Activated CD8-positive, alpha-beta T cell treated with anti-CD3 and anti-CD28 coated beads for 36 hours (primary cell): ENCODE results near the gene LELP1. TPM values are rescaled to one million over a fixed set of nuclear protein-coding genes. Genes with fewer than 3 reads are reported as not detected.
A peak's percentile ranks its signal among the peaks of the same experiment; 100 is the strongest.
"Not testable (repeated sequence)": the region's sequence is repeated elsewhere in the genome, so short reads cannot be mapped to it uniquely, and the experiment has no call there.

Experiments used
- ATAC-seq: fragments of 200-7000 bp; cut with Tn5 transposase; one replicate; pipeline ENCODE4 v1.10.0; 2021; ENCODE audit warnings: mild to moderate bottlenecking, moderate library complexity
- CTCF ChIA-PET: fragments of 350-600 bp; sonication (Branson Sonifier 250); formaldehyde crosslinking; loops from one replicate; lab custom pipeline; 2021; ENCODE audit warnings: antibody characterized with exemption; lab: Charles Lee
- POLR2A ChIA-PET: fragments of 350-600 bp; sonication (Branson Sonifier 250); formaldehyde crosslinking; loops from one replicate; lab custom pipeline; 2021; ENCODE audit warnings: antibody characterized with exemption; lab: Charles Lee
- DNase-seq: peaks from one replicate; pipeline ENCODE4 v3.0.0-alpha.2; 2020
- H3K27ac Mint-ChIP-seq: one replicate; pipeline ENCODE4 v1.8.0; 2021; ENCODE audit warnings: mild to moderate bottlenecking, mixed read lengths
- H3K27me3 Mint-ChIP-seq: one replicate; pipeline ENCODE4 v1.8.0; 2021; ENCODE audit warnings: mixed read lengths
- H3K36me3 Mint-ChIP-seq: one replicate; pipeline ENCODE4 v1.8.0; 2021; ENCODE audit warnings: low read depth, mixed read lengths
- H3K4me1 Mint-ChIP-seq: one replicate; pipeline ENCODE4 v1.8.0; 2021; ENCODE audit warnings: low read depth, mixed read lengths
- H3K4me3 Mint-ChIP-seq: one replicate; pipeline ENCODE4 v1.8.0; 2021; ENCODE audit warnings: mild to moderate bottlenecking, moderate library complexity, mixed read lengths
- H3K9me3 Mint-ChIP-seq: one replicate; pipeline ENCODE4 v1.8.0; 2021; ENCODE audit warnings: mixed read lengths
- intact Hi-C: fragments of 100-400 bp; cut with micrococcal nuclease; formaldehyde crosslinking; loops from one replicate; pipeline ENCODE4 v1.10.0; 2022
- total RNA-seq, 2 experiments: library from RNA; stranded (reverse); gene quantifications; one replicate each; pipeline ENCODE4 v1.2.3, GENCODE V29; 2021
- TF ChIP-seq, protein P1 (sequence below): fragments of 200-600 bp; IDR thresholded peaks from one replicate; pipeline ENCODE4 v1.8.0; 2022; ENCODE audit warnings: antibody characterized with exemption, mild to moderate bottlenecking

Gene LELP1
- total RNA-seq, 2 experiments from 2014 or later = not detected

DNA sequence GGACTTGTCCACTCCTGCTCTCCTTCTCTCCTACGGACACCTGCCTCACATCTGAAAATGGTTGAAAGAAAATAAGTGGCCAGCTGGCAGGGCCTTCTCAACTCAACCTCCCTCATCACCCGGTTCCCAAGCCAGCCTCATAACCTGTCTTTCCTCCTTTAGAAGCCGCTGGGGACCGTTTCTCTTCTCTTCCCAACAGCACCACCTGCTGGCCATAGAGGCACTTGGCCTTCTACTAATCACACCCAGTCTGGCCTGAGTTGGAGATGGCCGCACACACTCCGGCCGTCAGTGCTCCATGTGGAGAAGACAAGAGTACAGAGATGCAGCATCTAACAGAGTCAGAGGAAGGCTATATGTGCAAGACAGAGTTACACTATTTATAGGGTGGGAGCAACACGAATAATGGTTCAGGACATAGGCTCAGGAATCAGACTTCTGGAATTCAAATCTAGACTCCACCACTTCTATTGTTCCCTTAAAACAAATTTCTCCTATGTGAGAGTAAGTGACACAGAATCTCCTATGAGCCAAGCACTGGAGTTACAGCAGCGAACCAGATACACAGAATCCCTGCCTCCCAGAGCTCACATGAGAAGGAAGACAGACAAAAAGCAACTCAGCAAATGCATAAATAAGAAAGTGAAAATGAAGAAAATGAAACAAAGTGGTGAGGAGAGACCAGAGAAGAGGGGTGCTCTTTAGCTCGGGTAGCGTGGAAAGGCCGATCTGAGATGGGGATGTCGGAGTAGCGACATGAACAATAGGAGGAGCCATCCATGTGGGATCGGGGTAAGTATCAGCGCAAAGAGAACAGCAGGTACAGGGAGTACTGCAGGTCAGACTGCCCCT, 20.0 kb downstream of the LELP1 start:
- H3K4me1 Mint-ChIP-seq, H3K36me3 Mint-ChIP-seq, H3K27ac Mint-ChIP-seq, H3K9me3 Mint-ChIP-seq, H3K27me3 Mint-ChIP-seq, H3K4me3 Mint-ChIP-seq, POLR2A ChIA-PET: not testable (repeated sequence)
- intact Hi-C loops = loop anchor here (10.0 kb wide), 1 partner anchor 348 kb away; the partner anchor contains the start of gene SMCP
- TF ChIP-seq, protein P1, sequence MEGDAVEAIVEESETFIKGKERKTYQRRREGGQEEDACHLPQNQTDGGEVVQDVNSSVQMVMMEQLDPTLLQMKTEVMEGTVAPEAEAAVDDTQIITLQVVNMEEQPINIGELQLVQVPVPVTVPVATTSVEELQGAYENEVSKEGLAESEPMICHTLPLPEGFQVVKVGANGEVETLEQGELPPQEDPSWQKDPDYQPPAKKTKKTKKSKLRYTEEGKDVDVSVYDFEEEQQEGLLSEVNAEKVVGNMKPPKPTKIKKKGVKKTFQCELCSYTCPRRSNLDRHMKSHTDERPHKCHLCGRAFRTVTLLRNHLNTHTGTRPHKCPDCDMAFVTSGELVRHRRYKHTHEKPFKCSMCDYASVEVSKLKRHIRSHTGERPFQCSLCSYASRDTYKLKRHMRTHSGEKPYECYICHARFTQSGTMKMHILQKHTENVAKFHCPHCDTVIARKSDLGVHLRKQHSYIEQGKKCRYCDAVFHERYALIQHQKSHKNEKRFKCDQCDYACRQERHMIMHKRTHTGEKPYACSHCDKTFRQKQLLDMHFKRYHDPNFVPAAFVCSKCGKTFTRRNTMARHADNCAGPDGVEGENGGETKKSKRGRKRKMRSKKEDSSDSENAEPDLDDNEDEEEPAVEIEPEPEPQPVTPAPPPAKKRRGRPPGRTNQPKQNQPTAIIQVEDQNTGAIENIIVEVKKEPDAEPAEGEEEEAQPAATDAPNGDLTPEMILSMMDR = peak; percentile 66
- CTCF ChIA-PET = interaction anchor here (0.9 to 2.3 kb wide), 6 partner anchors 10 to 398 kb away, joined by 3 to 6 read pairs (median 6); partner anchors contain the start of gene SMCP
- DNase-seq (peak; percentile 70), ATAC-seq (peak; percentile 51)

DNA sequence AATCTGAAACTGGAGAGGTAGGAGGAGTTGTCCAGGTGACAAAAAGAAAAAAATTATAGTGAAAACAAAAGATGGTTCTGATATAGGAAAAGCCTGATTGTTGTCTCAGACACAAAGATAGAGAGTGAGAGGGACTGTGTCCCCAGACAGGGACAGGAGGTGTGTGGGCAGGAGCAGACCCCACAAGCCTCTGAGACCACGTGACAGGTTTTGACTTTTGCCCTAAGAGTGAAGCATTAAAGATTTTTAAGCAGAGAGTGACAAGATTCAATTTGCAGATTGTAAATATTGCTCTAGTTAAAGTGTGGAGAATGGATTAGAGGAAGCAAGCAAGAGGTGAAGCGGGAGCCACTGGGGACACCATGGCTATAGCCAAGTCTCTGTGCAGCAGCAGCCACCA, 24.6 kb downstream of the LELP1 start:
- CTCF ChIA-PET = interaction anchor here (0.9 to 2.1 kb wide), 7 partner anchors 10 to 574 kb away, joined by 3 to 7 read pairs (median 4); no protein-coding TSS in a partner anchor

DNA sequence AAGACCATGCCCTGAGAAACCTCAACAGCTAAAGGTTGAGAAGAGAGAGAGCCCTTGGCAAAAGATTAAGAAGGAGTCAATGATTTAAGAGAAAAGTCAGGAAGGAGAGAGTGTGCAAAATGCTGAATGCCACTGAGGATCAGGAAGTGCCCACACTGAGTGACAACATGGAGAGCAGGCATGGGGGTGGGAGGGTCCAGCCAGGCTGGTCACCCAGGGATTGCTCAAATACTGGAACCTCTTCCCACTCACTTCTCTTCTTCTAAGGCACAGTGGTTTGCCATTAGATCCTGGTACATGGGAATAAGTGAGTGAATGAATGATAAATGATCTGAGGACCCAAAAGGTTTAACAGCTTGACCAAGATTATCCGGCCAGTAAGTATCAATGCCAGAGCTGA, 25.3 kb downstream of the LELP1 start:
- ATAC-seq = no peak
- POLR2A ChIA-PET = no interaction called here
- DNase-seq = no peak
- intact Hi-C loops = loop anchor here (10.0 kb wide), 1 partner anchor 354 kb away; the partner anchor contains the start of gene SMCP
- Mint-ChIP-seq H3K4me1 (no peaks in the 10 kb centered on the region), H3K36me3 (no peaks in the 10 kb centered on the region), H3K27me3 (peaks cover 12% of the 10 kb centered on the region), H3K4me3 (no peak overlapping the region), H3K9me3 (no peaks in the 10 kb centered on the region), H3K27ac (no peak overlapping the region)
- CTCF ChIA-PET = interaction anchor here (0.7 to 2.6 kb wide), 17 partner anchors 8 to 571 kb away, joined by 3 to 14 read pairs (median 4); no protein-coding TSS in a partner anchor
- TF ChIP-seq, protein P1 = no peak

More for the DNA sequence above, 24.6 kb downstream of the LELP1 start:
- POLR2A ChIA-PET = no interaction called here
- H3K4me3 Mint-ChIP-seq = no peak overlapping the region
- H3K27ac Mint-ChIP-seq = no peak overlapping the region
- H3K36me3 Mint-ChIP-seq = no peaks in the 10 kb centered on the region
- ATAC-seq (no peak), DNase-seq (no peak)
- no peaks in the 10 kb centered on the region for H3K4me1 Mint-ChIP-seq
- no peaks in the 10 kb centered on the region for H3K9me3 Mint-ChIP-seq
- peaks cover 15% of the 10 kb centered on the region for H3K27me3 Mint-ChIP-seq
- TF ChIP-seq, protein P1 = no peak
- intact Hi-C loops = loop anchor here (10.0 kb wide), 1 partner anchor 353 kb away; the partner anchor contains the start of gene SMCP

DNA sequence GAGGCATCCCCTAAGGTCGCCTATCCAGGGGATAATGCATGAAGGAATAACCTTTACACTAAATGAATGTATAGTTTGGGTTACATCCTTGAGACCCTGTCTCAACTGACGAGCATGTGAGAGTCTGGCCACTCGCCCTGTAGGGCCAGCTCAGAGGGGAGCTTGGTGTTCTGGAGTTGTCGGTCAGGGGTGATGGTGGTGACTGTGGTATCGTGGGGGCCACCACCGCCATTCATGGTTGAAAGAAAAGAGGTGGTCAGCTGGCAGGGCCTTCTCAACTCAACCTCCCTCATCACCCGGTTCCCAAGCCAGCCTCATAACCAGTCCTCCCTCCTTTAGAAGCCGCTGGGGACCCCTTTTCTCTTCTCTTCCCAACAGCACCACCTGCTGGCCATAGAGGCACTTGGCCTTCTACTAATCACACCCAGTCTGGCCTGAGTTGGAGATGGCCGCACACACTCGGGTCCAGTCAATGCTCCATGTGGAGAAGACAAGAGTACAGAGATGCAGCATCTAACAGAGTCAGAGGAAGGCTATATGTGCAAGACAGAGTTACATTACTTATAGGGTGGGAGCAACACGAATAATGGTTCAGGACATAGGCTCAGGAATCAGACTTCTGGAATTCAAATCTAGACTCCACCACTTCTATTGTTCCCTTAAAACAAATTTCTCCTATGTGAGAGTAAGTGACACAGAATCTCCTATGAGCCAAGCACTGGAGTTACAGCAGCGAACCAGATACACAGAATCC, 26.0 kb downstream of the LELP1 start:
- intact Hi-C loops = loop anchor here (10.0 kb wide), 1 partner anchor 354 kb away; the partner anchor contains the start of gene SMCP
- H3K27ac Mint-ChIP-seq, H3K4me3 Mint-ChIP-seq, H3K9me3 Mint-ChIP-seq, POLR2A ChIA-PET, H3K36me3 Mint-ChIP-seq, H3K4me1 Mint-ChIP-seq: not testable (repeated sequence)
- CTCF ChIA-PET = interaction anchor here (0.7 to 2.6 kb wide), 17 partner anchors 9 to 572 kb away, joined by 3 to 14 read pairs (median 3); no protein-coding TSS in a partner anchor
- peaks cover 10% of the 10 kb centered on the region for H3K27me3 Mint-ChIP-seq
- ATAC-seq (peak; percentile 20), DNase-seq (peak; percentile 46)
- TF ChIP-seq, protein P1 = peak; percentile 54
